ENCODE results near the gene CHRD.

The CHRD gene

DNA sequence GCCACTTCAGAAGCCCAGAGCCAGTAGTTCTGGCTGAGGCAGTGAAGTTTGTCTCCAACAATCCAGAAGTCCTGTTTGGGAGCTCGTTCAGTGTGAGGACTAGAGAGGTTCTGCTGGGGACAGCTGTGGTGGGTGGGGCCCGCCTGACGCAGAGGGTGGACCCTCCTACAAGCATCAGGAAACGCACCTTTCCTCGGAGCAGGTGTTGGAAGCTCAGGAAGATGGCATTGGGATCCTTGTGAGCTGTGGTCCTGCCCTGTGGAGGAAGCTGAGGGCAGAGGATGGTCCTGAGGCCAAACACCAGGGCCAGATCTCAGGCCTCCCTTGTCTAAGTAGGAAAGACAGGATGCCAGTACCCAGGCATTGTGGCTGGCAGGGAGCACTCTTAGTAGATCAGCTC is 6.9 kb upstream of the CHRD start:
- no peak for DNase-seq (ENCODE audit: low read depth)
- no peak overlapping the region for H3K4me3 ChIP-seq (ENCODE audit: low read depth, low read length)
- TF ChIP-seq, protein P1, sequence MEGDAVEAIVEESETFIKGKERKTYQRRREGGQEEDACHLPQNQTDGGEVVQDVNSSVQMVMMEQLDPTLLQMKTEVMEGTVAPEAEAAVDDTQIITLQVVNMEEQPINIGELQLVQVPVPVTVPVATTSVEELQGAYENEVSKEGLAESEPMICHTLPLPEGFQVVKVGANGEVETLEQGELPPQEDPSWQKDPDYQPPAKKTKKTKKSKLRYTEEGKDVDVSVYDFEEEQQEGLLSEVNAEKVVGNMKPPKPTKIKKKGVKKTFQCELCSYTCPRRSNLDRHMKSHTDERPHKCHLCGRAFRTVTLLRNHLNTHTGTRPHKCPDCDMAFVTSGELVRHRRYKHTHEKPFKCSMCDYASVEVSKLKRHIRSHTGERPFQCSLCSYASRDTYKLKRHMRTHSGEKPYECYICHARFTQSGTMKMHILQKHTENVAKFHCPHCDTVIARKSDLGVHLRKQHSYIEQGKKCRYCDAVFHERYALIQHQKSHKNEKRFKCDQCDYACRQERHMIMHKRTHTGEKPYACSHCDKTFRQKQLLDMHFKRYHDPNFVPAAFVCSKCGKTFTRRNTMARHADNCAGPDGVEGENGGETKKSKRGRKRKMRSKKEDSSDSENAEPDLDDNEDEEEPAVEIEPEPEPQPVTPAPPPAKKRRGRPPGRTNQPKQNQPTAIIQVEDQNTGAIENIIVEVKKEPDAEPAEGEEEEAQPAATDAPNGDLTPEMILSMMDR (IDR thresholded peaks at IDR 0.05; ENCODE audit: low read depth, low read length, missing control alignments) = no peak

GRCh38 chr3:184373422-184373821 is 6.4 kb upstream of the CHRD start:
- no peak for DNase-seq (ENCODE audit: low read depth)
- TF ChIP-seq, protein P1 (IDR thresholded peaks at IDR 0.05; ENCODE audit: low read depth, low read length, missing control alignments) = no peak
- no peak overlapping the region for H3K4me3 ChIP-seq (ENCODE audit: low read depth, low read length)

- H3K4me3 ChIP-seq (ENCODE audit: low read depth, low read length) = no peak overlapping the region
- TF ChIP-seq, protein P1 (IDR thresholded peaks at IDR 0.05; ENCODE audit: low read depth, low read length, missing control alignments) = no peak
- no peak for DNase-seq (ENCODE audit: low read depth)
These were observed 4.0 kb upstream of the CHRD start for GRCh38 chr3:184375747-184376461.

GRCh38 chr3:184377374-184377773 is 2.5 kb upstream of the CHRD start:
- TF ChIP-seq, protein P1 (IDR thresholded peaks at IDR 0.05; ENCODE audit: low read depth, low read length, missing control alignments) = no peak
- no peak for DNase-seq (ENCODE audit: low read depth)
- no peak overlapping the region for H3K4me3 ChIP-seq (ENCODE audit: low read depth, low read length)

DNA sequence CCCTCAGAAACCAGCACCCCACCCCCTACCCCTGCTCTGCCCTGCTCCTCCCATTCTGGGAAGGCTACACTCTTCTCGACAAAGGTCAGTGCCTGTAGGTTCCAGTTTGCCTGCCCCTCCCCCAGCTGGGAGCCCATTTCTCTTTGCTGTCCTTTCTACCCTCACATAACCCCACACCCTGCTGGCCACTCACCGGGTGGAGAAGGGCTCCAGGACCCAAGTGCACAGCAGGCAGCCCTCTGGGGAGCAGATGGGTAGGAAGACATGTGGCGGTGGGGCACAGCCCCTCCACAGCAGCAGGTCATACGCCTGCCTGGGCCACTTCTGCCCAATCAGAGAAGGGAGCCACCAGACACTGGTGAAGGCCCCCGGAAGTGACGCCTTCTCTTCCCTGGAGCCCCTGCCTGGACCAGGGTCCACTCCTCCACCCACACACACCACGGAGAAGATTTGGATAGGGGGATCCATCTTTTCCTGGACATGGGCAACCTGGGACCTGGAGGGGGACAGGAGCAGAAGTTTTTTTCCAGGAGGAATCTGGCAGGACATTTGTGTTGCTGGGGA is 1.9 kb upstream of the CHRD start, which contains the start of gene THPO:
THPO (minus strand) TSS at position 326 of the 564 bp plus-strand sequence. CDS start 1,948 bp downstream, outside the sequence.
- TF ChIP-seq, protein P1 (IDR thresholded peaks at IDR 0.05; ENCODE audit: low read depth, low read length, missing control alignments) = no peak
- no peak within 1 kb of the TSS for H3K4me3 ChIP-seq (ENCODE audit: low read depth, low read length)
- no peak for DNase-seq (ENCODE audit: low read depth)

DNA sequence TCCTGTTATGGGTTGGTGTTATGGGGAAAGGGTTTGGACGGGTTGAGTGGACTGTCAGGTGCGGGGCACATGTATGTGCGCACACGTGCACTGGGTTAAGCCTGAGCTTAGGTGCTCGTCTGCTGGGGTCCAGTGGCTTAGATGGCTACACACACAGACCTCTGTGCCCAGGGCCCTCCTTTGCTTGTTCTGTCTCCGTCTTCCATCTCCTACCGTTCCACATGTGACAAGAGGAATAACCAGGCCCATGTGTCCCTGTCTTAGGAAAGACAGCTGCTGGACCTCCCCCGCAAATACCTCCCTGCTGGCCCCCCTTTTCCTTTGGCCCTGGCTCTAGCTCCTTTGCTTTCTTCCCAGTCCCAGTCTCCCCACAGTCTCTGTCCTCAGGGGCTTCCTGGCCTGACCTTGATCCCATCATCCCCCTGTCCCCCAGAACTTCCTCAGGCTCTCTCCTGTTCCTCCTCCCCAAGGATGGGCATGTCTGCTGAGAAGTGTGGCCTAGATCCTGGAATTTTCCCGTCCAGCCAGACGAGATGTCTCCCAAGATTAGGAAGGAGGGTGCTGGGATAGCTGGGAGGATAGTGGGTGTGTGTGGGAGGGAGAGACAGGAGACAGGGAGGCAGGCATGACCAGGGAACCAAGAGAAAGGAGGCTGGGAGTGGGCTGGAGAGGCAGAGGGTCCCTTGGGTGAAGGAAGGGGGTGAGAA is 1.1 kb upstream of the CHRD start:
- no peak overlapping the region for H3K4me3 ChIP-seq (ENCODE audit: low read depth, low read length)
- DNase-seq (ENCODE audit: low read depth) = no peak
- TF ChIP-seq, protein P1 (IDR thresholded peaks at IDR 0.05; ENCODE audit: low read depth, low read length, missing control alignments) = no peak

Data from GM12864 (cell line).